Large intestine (tissue), 3 donors: ENCODE results near the gene OR2AP1. TPM values are rescaled to one million over a fixed set of nuclear protein-coding genes. Genes with fewer than 3 reads are reported as not detected.

Experiments used
- DNase-seq, 2 donors: peaks; one replicate each; pipeline versions ENCODE4 v3.0.0 to v3.0.0-alpha.2; 2013
- H3K27ac ChIP-seq: one replicate; pipeline ENCODE4 v1.5.1; 2013; ENCODE audit warnings: low read length
- H3K27me3 ChIP-seq: 2 replicates; pipeline ENCODE4 v1.6.1; 2013; ENCODE audit warnings: low read length; ENCODE audit not compliant: control insufficient read depth, insufficient read depth
- H3K36me3 ChIP-seq: 2 replicates; pipeline ENCODE4 v1.6.1; 2013; ENCODE audit warnings: low read length; ENCODE audit not compliant: control insufficient read depth, insufficient read depth
- H3K4me1 ChIP-seq: one replicate; pipeline ENCODE4 v1.6.1; 2013; ENCODE audit warnings: low read length; ENCODE audit not compliant: control insufficient read depth, insufficient read depth
- H3K4me3 ChIP-seq: one replicate; pipeline ENCODE4 v1.5.1; 2013; ENCODE audit warnings: low read length
- H3K9me3 ChIP-seq: one replicate; pipeline ENCODE4 v1.6.1; 2013; ENCODE audit warnings: mild to moderate bottlenecking, low read depth, low read length, moderate library complexity; ENCODE audit not compliant: control insufficient read depth
- WGBS: methylation state at CpG from one replicate; pipeline ENCODE4 v1.1.5; 2013; ENCODE audit warnings: low lambda C conversion rate; ENCODE audit not compliant: insufficient coverage; 5-methylcytosine and 5-hydroxymethylcytosine counted together
- polyA plus RNA-seq: library from polyadenylated mRNA; unstranded; fragments of 120-200 nt; gene quantifications from one replicate; pipeline ENCODE4 v1.2.1, GENCODE V29; 2013

OR2AP1 gene
- polyA plus RNA-seq, 1 donor, result not detected

GRCh38 chr12:55610598-55610997 lies 38.3 kb downstream of the OR2AP1 start:
- Histone ChIP-seq H3K4me1 (no peaks in the 10 kb centered on the region), H3K9me3 (no peaks in the 10 kb centered on the region), H3K36me3 (no peaks in the 10 kb centered on the region), H3K4me3 (no peak overlapping the region), H3K27me3 (no peaks in the 10 kb centered on the region), H3K27ac (no peak overlapping the region)
- WGBS, result 91% methylated on average over 1 of the region's 1 CpG
- DNase-seq, result no peak

GRCh38 chr12:55612646-55613045 lies 40.4 kb downstream of the OR2AP1 start:
- Histone ChIP-seq H3K4me1 (no peaks in the 10 kb centered on the region), H3K27ac (no peak overlapping the region), H3K27me3 (no peaks in the 10 kb centered on the region), H3K36me3 (no peaks in the 10 kb centered on the region), H3K9me3 (peaks cover 11% of the 10 kb centered on the region), H3K4me3 (no peak overlapping the region)
- no CpG with 5 or more reads among the region's 2 CpGs for WGBS
- no peak for DNase-seq

- no peak for DNase-seq
- H3K36me3 ChIP-seq, result no peaks in the 10 kb centered on the region
- no peak overlapping the region for H3K4me3 ChIP-seq
- no peak overlapping the region for H3K27ac ChIP-seq
- H3K9me3 ChIP-seq, result peaks cover 11% of the 10 kb centered on the region
- 100% methylated on average over 1 of the region's 1 CpG for WGBS
- H3K4me1 ChIP-seq, result no peaks in the 10 kb centered on the region
- H3K27me3 ChIP-seq, result no peaks in the 10 kb centered on the region
Observed at GRCh38 chr12:55614764-55615163, 42.5 kb downstream of the OR2AP1 start.

- Histone ChIP-seq H3K9me3 (peaks cover 11% of the 10 kb centered on the region), H3K4me3 (no peak overlapping the region), H3K27me3 (peaks cover 2% of the 10 kb centered on the region), H3K36me3 (no peaks in the 10 kb centered on the region), H3K27ac (no peak overlapping the region), H3K4me1 (no peaks in the 10 kb centered on the region)
- DNase-seq, result peak; percentile 78 to 84
- no CpG with 5 or more reads among the region's 6 CpGs for WGBS
Observed at GRCh38 chr12:55619354-55620138, 47.3 kb downstream of the OR2AP1 start.

- peaks cover 2% of the 10 kb centered on the region for H3K27me3 ChIP-seq
- no peaks in the 10 kb centered on the region for H3K36me3 ChIP-seq
- no peaks in the 10 kb centered on the region for H3K4me1 ChIP-seq
- H3K9me3 ChIP-seq, result no peaks in the 10 kb centered on the region
- DNase-seq, result no peak
- H3K27ac ChIP-seq, result no peak overlapping the region
- no peak overlapping the region for H3K4me3 ChIP-seq
Observed at GRCh38 chr12:55624056-55624455, 51.8 kb downstream of the OR2AP1 start.

Other genes starting within 250 kb of the OR2AP1 start
- not detected for gene OR6C3, start 241.7 kb upstream of the OR2AP1 start, polyA plus RNA-seq
- not detected for gene OR6C75, start 209.5 kb upstream of the OR2AP1 start, polyA plus RNA-seq
- gene OR6C65, start 171.9 kb upstream of the OR2AP1 start, polyA plus RNA-seq, result not detected
- not detected for gene OR6C76, start 146.2 kb upstream of the OR2AP1 start, polyA plus RNA-seq
- not detected for gene OR6C2, start 128.4 kb upstream of the OR2AP1 start, polyA plus RNA-seq
- gene OR6C70, start 102.3 kb upstream of the OR2AP1 start, polyA plus RNA-seq, result not detected
- gene OR6C68, start 80.1 kb upstream of the OR2AP1 start, polyA plus RNA-seq, result not detected
- not detected for gene OR6C4, start 22.9 kb upstream of the OR2AP1 start, polyA plus RNA-seq
- gene OR10P1, start 64.4 kb downstream of the OR2AP1 start, polyA plus RNA-seq, result not detected
- 29.6 TPM for gene ITGA7, start 135.4 kb downstream of the OR2AP1 start, polyA plus RNA-seq
- 144 TPM for gene BLOC1S1, start 143.6 kb downstream of the OR2AP1 start, polyA plus RNA-seq
- gene RDH5, start 147.9 kb downstream of the OR2AP1 start, polyA plus RNA-seq, result 56.7 TPM
- 955 TPM for gene CD63, start 156.5 kb downstream of the OR2AP1 start, polyA plus RNA-seq
- 4.2 TPM for gene GDF11, start 170.7 kb downstream of the OR2AP1 start, polyA plus RNA-seq
- gene SARNP, start 245.3 kb downstream of the OR2AP1 start, polyA plus RNA-seq, result 71.4 TPM
- gene ORMDL2, start 245.6 kb downstream of the OR2AP1 start, polyA plus RNA-seq, result 31.4 TPM